HEK293 (cell line): ENCODE measurements around the gene DNAAF8.

Source experiments
- CTCF ChIA-PET: fragments of 350-600 bp; formaldehyde crosslinking; extraction: SDS; loops from one replicate; lab custom pipeline; 2021; ENCODE audit warnings: antibody characterized with exemption; lab: Yijun Ruan, JAX
- POLR2A ChIA-PET: fragments of 300-600 bp; formaldehyde crosslinking; extraction: SDS; loops from one replicate; lab custom pipeline; 2020; ENCODE audit warnings: antibody characterized with exemption, inconsistent platforms; lab: Yijun Ruan, JAX
- H3K27ac ChIP-seq: fragments of 200-500 bp; sonication (Bioruptor generic); 2 replicates; pipeline ENCODE4 v1.5.1; 2014; ENCODE audit warnings: low read depth, low read length, control low read depth, inconsistent platforms; ENCODE audit errors: extremely low read depth
- H3K36me3 ChIP-seq, 2 experiments: fragments of 200-500 bp in 1 of 2; sonication (Bioruptor generic) in 1 of 2; 1 replicate in 1 of 2; 2 replicates in 1 of 2; pipeline ENCODE4 v1.5.1; 2014 to 2017; ENCODE audit warnings: inconsistent platforms in 2 of 2, low read length in 2 of 2; ENCODE audit not compliant: control insufficient read depth in 2 of 2, insufficient read depth in 1 of 2
- H3K4me1 ChIP-seq: fragments of 200-500 bp; sonication (Bioruptor generic); 2 replicates; pipeline ENCODE4 v1.5.1; 2014; ENCODE audit warnings: mild to moderate bottlenecking, low read length, inconsistent platforms; ENCODE audit not compliant: control insufficient read depth, insufficient read depth
- H3K4me3 ChIP-seq: 2 replicates; pipeline ENCODE4 v1.5.1; 2011; ENCODE audit warnings: low read depth, mild to moderate bottlenecking, control low read depth, low read length, moderate library complexity
- H3K9me3 ChIP-seq: fragments of 200-500 bp; sonication (Bioruptor generic); 2 replicates; pipeline ENCODE4 v1.5.1; 2014; ENCODE audit warnings: low read depth, low read length, inconsistent platforms; ENCODE audit not compliant: control insufficient read depth, insufficient read depth
- GLI4 ChIP-seq: fragments of 450-650 bp; formaldehyde crosslinking; IDR thresholded peaks from 2 replicates; pipeline ENCODE4 v1.5.1; 2016; ENCODE audit warnings: missing biosample characterization, missing genetic modification characterization
- IKZF3 ChIP-seq: fragments of 450-650 bp; IDR thresholded peaks from 2 replicates; pipeline ENCODE4 v1.5.0; 2018; ENCODE audit warnings: missing biosample characterization, mild to moderate bottlenecking, missing genetic modification characterization, moderate library complexity
- MEIS1 ChIP-seq: sonication (generic); formaldehyde crosslinking; IDR thresholded peaks from 2 replicates; pipeline ENCODE4 v1.8.1; 2022; ENCODE audit warnings: missing genetic modification reagents, mild to moderate bottlenecking, borderline replicate concordance
- ZBTB1 ChIP-seq: fragments of 450-650 bp; formaldehyde crosslinking; IDR thresholded peaks from 2 replicates; pipeline ENCODE4 v1.5.1; 2016; ENCODE audit warnings: missing biosample characterization, missing genetic modification characterization
- ZBTB20 ChIP-seq: fragments of 450-650 bp; formaldehyde crosslinking; IDR thresholded peaks from 2 replicates; pipeline ENCODE4 v1.5.1; 2016; ENCODE audit warnings: missing biosample characterization, missing genetic modification characterization
- ZEB2 ChIP-seq: fragments of 450-650 bp; formaldehyde crosslinking; IDR thresholded peaks from 2 replicates; pipeline ENCODE4 v1.5.1; 2016; ENCODE audit warnings: missing biosample characterization, missing genetic modification characterization
- ZFHX2 ChIP-seq: fragments of 450-650 bp; formaldehyde crosslinking; conservative IDR thresholded peaks from 2 replicates; pipeline ENCODE4 v1.5.1; 2016; ENCODE audit warnings: missing biosample characterization, missing genetic modification characterization
- ZNF10 ChIP-seq: fragments of 450-650 bp; formaldehyde crosslinking; IDR thresholded peaks from 2 replicates; pipeline ENCODE4 v1.5.1; 2017; ENCODE audit warnings: missing biosample characterization, missing genetic modification characterization
- ZNF184 ChIP-seq: fragments of 450-650 bp; IDR thresholded peaks from 2 replicates; pipeline ENCODE4 v1.5.1; 2018; ENCODE audit warnings: missing biosample characterization, mild to moderate bottlenecking, missing genetic modification characterization
- ZNF239 ChIP-seq: fragments of 450-650 bp; formaldehyde crosslinking; IDR thresholded peaks from 2 replicates; pipeline ENCODE4 v1.5.1; 2016; ENCODE audit warnings: missing biosample characterization, missing genetic modification characterization
- ZNF248 ChIP-seq: fragments of 450-650 bp; formaldehyde crosslinking; IDR thresholded peaks from 2 replicates; pipeline ENCODE4 v1.5.1; 2017; ENCODE audit warnings: missing biosample characterization, missing genetic modification characterization
- ZNF335 ChIP-seq: fragments of 450-650 bp; formaldehyde crosslinking; conservative IDR thresholded peaks from 2 replicates; pipeline ENCODE4 v1.5.1; 2016; ENCODE audit warnings: missing biosample characterization, missing genetic modification characterization
- ZNF350 ChIP-seq: fragments of 450-650 bp; formaldehyde crosslinking; IDR thresholded peaks from 2 replicates; pipeline ENCODE4 v1.5.0; 2017; ENCODE audit warnings: missing biosample characterization, mild to moderate bottlenecking, missing genetic modification characterization
- ZNF416 ChIP-seq: fragments of 450-650 bp; formaldehyde crosslinking; IDR thresholded peaks from 2 replicates; pipeline ENCODE4 v1.5.1; 2016; ENCODE audit warnings: missing biosample characterization, missing genetic modification characterization
- ZNF544 ChIP-seq: fragments of 450-650 bp; formaldehyde crosslinking; IDR thresholded peaks from 2 replicates; pipeline ENCODE4 v1.5.0; 2017; ENCODE audit warnings: missing biosample characterization, missing genetic modification characterization
- ZNF548 ChIP-seq: fragments of 450-650 bp; formaldehyde crosslinking; IDR thresholded peaks from 2 replicates; pipeline ENCODE4 v1.5.1; 2016; ENCODE audit warnings: missing biosample characterization, missing genetic modification characterization
- ZNF600 ChIP-seq: fragments of 450-650 bp; formaldehyde crosslinking; IDR thresholded peaks from 2 replicates; pipeline ENCODE4 v1.5.1; 2016; ENCODE audit warnings: missing biosample characterization, missing genetic modification characterization
- ZNF629 ChIP-seq: fragments of 450-650 bp; formaldehyde crosslinking; IDR thresholded peaks from 2 replicates; pipeline ENCODE4 v1.5.1; 2017; ENCODE audit warnings: missing biosample characterization, missing genetic modification characterization
- ZNF776 ChIP-seq: fragments of 450-650 bp; formaldehyde crosslinking; IDR thresholded peaks from 2 replicates; pipeline ENCODE4 v1.5.0; 2017; ENCODE audit warnings: missing biosample characterization, missing genetic modification characterization, borderline replicate concordance
- TF ChIP-seq, protein P1 (sequence below): fragments of 450-650 bp; formaldehyde crosslinking; IDR thresholded peaks from 2 replicates; pipeline ENCODE4 v1.5.1; 2016; ENCODE audit warnings: missing biosample characterization, missing genetic modification characterization, low read depth
- TF ChIP-seq, protein P2 (sequence below): fragments of 450-650 bp; formaldehyde crosslinking; IDR thresholded peaks from 2 replicates; pipeline ENCODE4 v1.5.1; 2016; ENCODE audit warnings: missing biosample characterization, missing genetic modification characterization
- TF ChIP-seq, protein P3 (sequence below): fragments of 450-650 bp; formaldehyde crosslinking; IDR thresholded peaks from 2 replicates; pipeline ENCODE4 v1.5.1; 2016; ENCODE audit warnings: missing biosample characterization, missing genetic modification characterization
- TF ChIP-seq, protein P4 (sequence below): fragments of 450-650 bp; formaldehyde crosslinking; IDR thresholded peaks from 2 replicates; pipeline ENCODE4 v1.5.1; 2016; ENCODE audit warnings: missing biosample characterization, missing genetic modification characterization
- TF ChIP-seq, protein P5 (sequence below): sonication (generic); formaldehyde crosslinking; IDR thresholded peaks from 2 replicates; pipeline ENCODE4 v1.8.1; 2022; ENCODE audit warnings: mild to moderate bottlenecking, moderate library complexity, missing genetic modification reagents
- TF ChIP-seq, protein P6 (sequence below): fragments of 450-650 bp; IDR thresholded peaks from 2 replicates; pipeline ENCODE4 v1.5.1; 2018; ENCODE audit warnings: missing biosample characterization, missing genetic modification characterization

DNAAF8 gene

DNA sequence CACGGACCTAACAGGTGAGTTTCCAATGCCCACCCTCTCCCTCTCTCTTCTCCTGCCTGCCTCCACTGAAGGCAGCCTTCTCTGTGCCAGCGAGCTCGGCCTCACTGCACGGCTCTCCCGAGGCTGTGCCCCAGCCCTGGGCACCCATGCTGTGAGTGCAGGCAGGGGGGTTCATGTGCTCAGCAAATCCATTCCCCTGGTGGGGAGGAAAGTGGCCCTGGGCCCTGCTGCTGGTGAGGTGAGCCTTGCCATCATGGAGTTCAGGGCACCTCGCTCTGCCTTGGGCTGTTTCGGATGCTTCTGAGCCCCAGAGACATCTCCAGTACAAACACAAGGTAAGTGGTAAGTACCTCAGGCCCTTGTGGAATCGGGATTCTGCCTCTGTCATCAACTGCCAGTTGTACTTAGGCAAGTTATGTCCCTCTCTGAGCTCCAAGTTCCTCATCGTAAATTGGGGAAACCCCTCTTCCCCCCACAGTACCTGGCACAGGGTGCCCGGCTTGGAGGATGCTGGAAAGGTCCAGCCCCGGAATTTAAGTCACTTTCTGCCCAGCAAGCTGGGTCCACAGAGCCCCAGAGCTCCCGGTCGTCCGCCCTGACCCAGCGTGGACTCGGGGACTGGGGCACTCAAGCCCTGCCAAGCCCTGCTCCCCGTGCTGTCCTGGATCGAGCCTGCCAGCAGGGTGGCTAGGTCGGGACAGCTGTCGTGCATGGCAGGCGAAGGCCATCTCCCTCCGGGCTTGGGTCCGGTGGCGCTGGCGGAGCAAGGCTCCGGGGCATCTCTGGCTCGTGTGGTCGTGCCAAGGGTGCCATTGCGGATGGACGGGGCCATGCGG is 41.7 kb upstream of the DNAAF8 start (continued):
- 0 out of 2 replicates have a peak, but pooled peaks have one; percentile 7 for TF ChIP-seq ZNF629
- TF ChIP-seq ZNF600 (tag by site-specific recombination), result peak; percentile 64; the same call in 1 of the 2 replicates
- TF ChIP-seq, protein P1, sequence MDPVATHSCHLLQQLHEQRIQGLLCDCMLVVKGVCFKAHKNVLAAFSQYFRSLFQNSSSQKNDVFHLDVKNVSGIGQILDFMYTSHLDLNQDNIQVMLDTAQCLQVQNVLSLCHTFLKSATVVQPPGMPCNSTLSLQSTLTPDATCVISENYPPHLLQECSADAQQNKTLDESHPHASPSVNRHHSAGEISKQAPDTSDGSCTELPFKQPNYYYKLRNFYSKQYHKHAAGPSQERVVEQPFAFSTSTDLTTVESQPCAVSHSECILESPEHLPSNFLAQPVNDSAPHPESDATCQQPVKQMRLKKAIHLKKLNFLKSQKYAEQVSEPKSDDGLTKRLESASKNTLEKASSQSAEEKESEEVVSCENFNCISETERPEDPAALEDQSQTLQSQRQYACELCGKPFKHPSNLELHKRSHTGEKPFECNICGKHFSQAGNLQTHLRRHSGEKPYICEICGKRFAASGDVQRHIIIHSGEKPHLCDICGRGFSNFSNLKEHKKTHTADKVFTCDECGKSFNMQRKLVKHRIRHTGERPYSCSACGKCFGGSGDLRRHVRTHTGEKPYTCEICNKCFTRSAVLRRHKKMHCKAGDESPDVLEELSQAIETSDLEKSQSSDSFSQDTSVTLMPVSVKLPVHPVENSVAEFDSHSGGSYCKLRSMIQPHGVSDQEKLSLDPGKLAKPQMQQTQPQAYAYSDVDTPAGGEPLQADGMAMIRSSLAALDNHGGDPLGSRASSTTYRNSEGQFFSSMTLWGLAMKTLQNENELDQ (tag by site-specific recombination), result no peak
- TF ChIP-seq ZNF776, result no peak

DNA sequence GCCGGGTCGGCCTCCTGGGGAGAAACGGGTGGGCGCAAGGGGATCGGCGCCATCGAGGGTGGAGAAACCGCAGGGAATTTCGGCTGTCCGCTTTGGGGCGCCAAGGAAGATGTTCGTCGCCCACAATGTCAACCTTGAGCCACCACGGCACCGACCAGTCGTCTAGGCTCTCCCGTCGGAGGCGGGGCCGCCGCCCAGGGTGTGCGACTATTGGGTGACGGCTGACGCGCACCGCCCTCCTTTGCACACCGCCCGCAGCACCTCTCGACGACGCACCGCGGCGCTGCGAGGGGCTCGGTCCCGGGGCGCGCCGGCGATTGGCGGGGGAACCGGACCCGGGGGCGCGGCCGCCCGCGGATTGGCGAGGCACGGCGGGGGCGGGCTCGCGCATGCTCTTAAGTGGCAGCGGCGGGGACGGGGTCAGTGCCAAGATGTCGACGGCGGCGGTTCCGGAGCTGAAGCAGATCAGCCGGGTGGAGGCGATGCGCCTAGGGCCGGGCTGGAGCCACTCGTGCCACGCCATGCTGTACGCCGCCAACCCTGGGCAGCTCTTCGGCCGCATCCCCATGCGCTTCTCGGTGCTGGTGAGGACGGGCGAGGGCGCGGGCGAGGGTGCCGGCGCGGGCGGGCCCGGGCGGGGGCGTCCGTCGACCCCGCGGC is 40.9 kb upstream of the DNAAF8 start, which contains the start of gene NUDT16L1:
Gene NUDT16L1 (plus strand): TSS at position 267 of the 660 bp plus-strand sequence. CDS start 165 bp downstream, at position 432.
- peaks cover 0 to 47% of the 10 kb centered on the region in 2 experiments; a peak in 1 of 3 replicates for H3K36me3 ChIP-seq
- ChIA-PET POLR2A (interaction anchor here (0.6 to 2.2 kb wide), 8 partner anchors 17 to 236 kb away, joined by 3 to 8 read pairs (median 4); partner anchors contain the start of genes ANKS3, DNAAF8 and ROGDI), CTCF (interaction anchor here (0.6 to 1.3 kb wide), 3 partner anchors 22 to 200 kb away, joined by 3 to 4 read pairs (median 3); no protein-coding TSS in a partner anchor)
- H3K4me3 ChIP-seq, result peak within 1 kb of the TSS; percentile 89
- H3K4me1 ChIP-seq, result peaks cover 4% of the 10 kb centered on the region; the same call in 1 of the 2 replicates
- peak within 1 kb of the TSS; percentile 79; the same call in 1 of the 2 replicates for H3K27ac ChIP-seq
- no peaks in the 10 kb centered on the region for H3K9me3 ChIP-seq
- TF ChIP-seq ZNF544 (tag by site-specific recombination) (no peak), GLI4 (tag by site-specific recombination) (no peak), ZFHX2 (tag by site-specific recombination) (peak; percentile 8), IKZF3 (tag by site-specific recombination) (no peak), ZNF416 (no peak), ZNF350 (tag by site-specific recombination) (no peak), ZNF248 (tag by site-specific recombination) (no peak), ZBTB1 (tag by site-specific recombination) (no peak), ZNF239 (tag by site-specific recombination) (no peak), MEIS1 (CRISPR knock-in tag) (no peak), ZNF184 (tag by site-specific recombination) (no peak), ZNF10 (tag by site-specific recombination) (no peak), ZNF548 (no peak), ZNF335 (peak; percentile 7), ZEB2 (tag by site-specific recombination) (peak; percentile 81), ZBTB20 (tag by site-specific recombination) (no peak)
- TF ChIP-seq, protein P2, sequence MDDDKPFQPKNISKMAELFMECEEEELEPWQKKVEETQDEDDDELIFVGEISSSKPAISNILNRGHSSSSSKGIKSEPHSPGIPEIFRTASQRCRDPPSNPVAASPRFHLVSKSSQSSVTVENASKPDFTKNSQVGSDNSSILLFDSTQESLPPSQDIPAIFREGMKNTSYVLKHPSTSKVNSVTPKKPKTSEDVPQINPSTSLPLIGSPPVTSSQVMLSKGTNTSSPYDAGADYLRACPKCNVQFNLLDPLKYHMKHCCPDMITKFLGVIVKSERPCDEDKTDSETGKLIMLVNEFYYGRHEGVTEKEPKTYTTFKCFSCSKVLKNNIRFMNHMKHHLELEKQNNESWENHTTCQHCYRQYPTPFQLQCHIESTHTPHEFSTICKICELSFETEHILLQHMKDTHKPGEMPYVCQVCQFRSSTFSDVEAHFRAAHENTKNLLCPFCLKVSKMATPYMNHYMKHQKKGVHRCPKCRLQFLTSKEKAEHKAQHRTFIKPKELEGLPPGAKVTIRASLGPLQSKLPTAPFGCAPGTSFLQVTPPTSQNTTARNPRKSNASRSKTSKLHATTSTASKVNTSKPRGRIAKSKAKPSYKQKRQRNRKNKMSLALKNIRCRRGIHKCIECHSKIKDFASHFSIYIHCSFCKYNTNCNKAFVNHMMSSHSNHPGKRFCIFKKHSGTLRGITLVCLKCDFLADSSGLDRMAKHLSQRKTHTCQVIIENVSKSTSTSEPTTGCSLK (tag by site-specific recombination), result no peak
- TF ChIP-seq, protein P3, sequence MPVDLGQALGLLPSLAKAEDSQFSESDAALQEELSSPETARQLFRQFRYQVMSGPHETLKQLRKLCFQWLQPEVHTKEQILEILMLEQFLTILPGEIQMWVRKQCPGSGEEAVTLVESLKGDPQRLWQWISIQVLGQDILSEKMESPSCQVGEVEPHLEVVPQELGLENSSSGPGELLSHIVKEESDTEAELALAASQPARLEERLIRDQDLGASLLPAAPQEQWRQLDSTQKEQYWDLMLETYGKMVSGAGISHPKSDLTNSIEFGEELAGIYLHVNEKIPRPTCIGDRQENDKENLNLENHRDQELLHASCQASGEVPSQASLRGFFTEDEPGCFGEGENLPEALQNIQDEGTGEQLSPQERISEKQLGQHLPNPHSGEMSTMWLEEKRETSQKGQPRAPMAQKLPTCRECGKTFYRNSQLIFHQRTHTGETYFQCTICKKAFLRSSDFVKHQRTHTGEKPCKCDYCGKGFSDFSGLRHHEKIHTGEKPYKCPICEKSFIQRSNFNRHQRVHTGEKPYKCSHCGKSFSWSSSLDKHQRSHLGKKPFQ (tag by site-specific recombination), result no peak
- TF ChIP-seq, protein P4, sequence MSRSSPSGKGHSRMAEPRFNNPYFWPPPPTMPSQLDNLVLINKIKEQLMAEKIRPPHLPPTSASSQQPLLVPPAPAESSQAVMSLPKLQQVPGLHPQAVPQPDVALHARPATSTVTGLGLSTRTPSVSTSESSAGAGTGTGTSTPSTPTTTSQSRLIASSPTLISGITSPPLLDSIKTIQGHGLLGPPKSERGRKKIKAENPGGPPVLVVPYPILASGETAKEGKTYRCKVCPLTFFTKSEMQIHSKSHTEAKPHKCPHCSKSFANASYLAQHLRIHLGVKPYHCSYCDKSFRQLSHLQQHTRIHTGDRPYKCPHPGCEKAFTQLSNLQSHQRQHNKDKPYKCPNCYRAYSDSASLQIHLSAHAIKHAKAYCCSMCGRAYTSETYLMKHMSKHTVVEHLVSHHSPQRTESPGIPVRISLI (tag by site-specific recombination), result no peak
- TF ChIP-seq, protein P5, sequence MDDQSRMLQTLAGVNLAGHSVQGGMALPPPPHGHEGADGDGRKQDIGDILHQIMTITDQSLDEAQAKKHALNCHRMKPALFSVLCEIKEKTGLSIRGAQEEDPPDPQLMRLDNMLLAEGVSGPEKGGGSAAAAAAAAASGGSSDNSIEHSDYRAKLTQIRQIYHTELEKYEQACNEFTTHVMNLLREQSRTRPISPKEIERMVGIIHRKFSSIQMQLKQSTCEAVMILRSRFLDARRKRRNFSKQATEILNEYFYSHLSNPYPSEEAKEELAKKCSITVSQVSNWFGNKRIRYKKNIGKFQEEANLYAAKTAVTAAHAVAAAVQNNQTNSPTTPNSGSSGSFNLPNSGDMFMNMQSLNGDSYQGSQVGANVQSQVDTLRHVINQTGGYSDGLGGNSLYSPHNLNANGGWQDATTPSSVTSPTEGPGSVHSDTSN (CRISPR knock-in tag), result 0 out of 2 replicates have a peak, but pooled peaks have one; percentile 47
- TF ChIP-seq, protein P6, sequence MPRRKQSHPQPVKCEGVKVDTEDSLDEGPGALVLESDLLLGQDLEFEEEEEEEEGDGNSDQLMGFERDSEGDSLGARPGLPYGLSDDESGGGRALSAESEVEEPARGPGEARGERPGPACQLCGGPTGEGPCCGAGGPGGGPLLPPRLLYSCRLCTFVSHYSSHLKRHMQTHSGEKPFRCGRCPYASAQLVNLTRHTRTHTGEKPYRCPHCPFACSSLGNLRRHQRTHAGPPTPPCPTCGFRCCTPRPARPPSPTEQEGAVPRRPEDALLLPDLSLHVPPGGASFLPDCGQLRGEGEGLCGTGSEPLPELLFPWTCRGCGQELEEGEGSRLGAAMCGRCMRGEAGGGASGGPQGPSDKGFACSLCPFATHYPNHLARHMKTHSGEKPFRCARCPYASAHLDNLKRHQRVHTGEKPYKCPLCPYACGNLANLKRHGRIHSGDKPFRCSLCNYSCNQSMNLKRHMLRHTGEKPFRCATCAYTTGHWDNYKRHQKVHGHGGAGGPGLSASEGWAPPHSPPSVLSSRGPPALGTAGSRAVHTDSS (tag by site-specific recombination), result no peak
